HG03520 (cell line): ENCODE measurements around the gene PLXNA1.
A peak's percentile ranks its signal among the peaks of the same experiment; 100 is the strongest.

ENCODE experiments used
- ATAC-seq: cut with Tn5 transposase; IDR thresholded peaks from one replicate; pipeline ENCODE4 v1.9.1; 2021; ENCODE audit warnings: mild to moderate bottlenecking, moderate library complexity; ENCODE audit not compliant: unreplicated experiment

Gene PLXNA1

GRCh38 chr3:126965526-126966080 is 17.3 kb upstream of the PLXNA1 start:
- ATAC-seq, result no peak

- ATAC-seq, result no peak
These were observed 15.5 kb upstream of the PLXNA1 start for GRCh38 chr3:126967386-126967785.

GRCh38 chr3:126968391-126969390 is 14.2 kb upstream of the PLXNA1 start:
- ATAC-seq, result no peak

- ATAC-seq, result no peak
These were observed 13.3 kb upstream of the PLXNA1 start for GRCh38 chr3:126969586-126969985.

GRCh38 chr3:126970101-126970500 is 12.8 kb upstream of the PLXNA1 start:
- ATAC-seq, result no peak

DNA sequence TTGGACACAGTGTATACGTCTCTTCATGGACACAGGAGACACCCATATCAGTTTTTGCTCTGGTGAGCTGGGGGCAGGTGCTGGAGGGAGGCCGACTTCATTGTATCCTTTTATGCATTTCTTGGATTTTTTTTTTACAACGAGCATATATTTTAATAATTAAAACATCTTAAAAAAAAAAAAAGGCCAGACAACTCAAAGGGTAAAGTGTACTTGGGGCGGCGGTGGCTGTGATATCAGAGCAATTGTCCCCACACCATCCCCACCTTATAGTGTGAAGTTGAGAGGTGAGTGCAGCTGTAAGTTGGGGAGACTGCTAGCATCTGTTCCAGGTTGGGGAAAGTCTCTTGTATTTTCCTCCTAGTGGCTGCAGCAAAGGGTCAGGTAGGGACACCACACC is 12.0 kb upstream of the PLXNA1 start:
- no peak for ATAC-seq

- no peak for ATAC-seq
These were observed 11.0 kb upstream of the PLXNA1 start for GRCh38 chr3:126971891-126972351.

DNA sequence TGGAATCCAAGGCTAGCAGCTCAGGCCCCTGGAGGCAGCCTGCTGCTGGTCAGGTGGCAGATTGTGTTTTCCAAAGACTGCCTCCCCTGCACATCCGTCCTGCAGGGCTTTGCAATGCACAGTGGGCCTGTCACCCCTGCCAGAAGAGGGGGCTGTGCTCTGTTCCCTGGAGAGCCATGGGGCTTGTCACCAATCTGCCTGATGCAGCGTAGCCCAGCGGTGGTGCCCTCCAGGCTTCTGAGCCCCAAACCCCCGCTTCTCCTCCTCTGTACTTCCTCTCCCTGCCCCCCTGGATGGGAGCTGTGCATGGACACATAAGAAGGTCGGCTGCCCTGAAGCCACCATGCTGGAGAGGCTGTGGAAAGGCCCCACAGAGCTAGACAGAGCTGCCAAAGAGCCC is 10.0 kb upstream of the PLXNA1 start:
- ATAC-seq, result no peak

- ATAC-seq, result no peak
These were observed 9.1 kb upstream of the PLXNA1 start for GRCh38 chr3:126973814-126974213.

- no peak for ATAC-seq
These were observed 8.2 kb upstream of the PLXNA1 start for GRCh38 chr3:126974756-126975155.

DNA sequence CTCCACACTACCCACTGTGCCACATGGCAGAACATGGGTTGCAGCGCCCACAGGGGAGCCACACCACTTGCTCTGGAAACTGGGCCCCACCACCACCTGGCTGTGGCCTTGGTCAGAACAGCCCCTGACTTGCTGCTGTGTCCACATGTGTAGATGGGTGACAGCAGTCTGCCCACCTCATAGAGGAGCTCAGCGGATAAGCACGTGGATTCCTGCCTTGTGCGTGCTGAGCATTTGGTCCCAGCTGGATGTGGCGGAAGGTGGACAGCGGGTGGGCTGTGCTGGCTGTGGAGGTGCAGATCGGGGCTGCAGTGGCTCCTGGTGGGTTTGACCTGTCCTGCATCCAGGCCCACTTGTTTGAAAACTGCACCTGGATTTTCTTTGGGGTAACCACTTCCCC is 6.0 kb upstream of the PLXNA1 start:
- no peak for ATAC-seq

DNA sequence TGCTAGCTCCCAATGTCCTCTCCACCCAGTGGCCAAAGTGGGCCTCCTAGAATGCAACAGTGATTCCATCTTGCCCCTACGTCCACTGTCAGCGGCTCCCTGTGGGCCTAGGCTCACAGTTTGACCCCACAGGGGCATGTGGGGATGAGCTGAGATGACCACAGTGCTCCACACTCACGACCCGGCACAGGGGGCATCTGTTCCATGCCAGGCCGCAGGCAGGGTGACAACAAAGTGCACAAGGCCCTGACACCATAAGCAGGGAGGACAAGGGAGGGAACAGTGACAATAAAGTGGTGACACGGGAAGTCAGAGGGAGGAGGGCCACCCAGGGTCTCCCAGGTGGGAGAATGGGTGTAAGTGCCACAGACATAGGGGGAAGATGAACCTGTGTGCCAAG is 5.1 kb upstream of the PLXNA1 start:
- ATAC-seq, result no peak

DNA sequence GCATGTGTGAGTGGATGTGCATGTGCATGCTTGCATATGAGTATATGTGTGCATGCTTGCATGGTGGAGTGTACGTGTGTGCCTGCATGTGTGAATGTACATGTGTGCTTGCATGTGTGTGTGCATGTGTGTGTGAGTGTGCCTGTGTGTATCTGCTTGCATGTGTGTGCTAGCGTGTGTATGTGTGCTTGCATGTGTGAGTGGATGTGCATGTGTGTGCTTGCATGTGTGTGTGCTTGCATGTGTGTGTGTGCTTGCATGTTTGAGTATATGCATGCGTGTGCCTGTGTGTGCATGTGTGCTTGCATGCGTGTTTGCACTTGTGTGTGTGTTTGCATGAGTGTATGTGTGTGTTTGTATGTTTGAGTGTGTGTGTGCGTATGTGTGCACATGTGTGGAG is 4.6 kb upstream of the PLXNA1 start:
- ATAC-seq, result no peak

DNA sequence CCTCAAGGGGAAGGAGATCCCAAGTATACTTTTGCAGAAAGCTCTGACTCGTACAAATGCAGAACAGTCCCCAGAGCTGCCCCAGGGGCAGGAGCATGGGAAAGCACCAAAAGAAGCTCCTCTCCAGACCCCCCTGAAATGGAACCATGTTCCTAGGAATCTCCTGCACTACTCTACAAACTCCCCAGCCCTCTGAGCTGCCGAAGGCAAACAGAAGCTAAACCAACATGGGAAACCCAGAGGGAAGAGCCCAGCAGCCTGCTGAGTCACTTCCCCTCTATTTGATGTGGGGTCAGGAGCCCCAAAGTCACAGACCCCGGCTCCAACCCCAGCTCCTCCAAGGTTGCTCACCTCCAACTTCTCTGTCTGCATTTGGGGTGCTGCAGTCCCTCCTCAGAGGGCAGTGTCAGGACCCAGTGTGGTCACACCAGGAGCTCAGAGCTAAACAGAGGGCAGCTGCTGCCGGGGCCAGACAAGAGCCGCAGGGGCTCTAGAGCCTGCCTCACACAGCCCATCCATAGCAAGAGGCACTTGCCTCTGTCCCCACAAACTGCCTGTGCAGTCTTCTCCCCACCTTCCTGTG is 3.8 kb upstream of the PLXNA1 start:
- ATAC-seq, result no peak

GRCh38 chr3:126980266-126980811 is 2.6 kb upstream of the PLXNA1 start:
- ATAC-seq, result no peak

DNA sequence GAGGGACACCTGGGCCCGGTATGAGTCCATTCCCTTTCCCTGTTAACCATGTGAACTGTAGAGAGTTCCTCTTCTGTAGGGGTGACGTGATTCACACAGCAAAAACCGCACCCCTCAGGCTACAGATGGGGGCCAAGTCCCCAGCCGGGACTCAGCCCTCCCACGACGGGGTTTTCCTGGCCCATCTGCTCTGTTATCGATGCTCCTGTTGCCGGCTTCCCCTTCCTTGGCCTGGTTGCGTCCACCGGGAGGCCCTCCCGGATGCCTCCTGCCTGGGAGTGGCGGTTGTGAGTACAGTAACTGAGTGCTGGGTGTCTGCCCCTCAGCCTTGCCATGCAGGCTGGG is 817 bp upstream of the PLXNA1 start:
- ATAC-seq, result peak; percentile 23

DNA sequence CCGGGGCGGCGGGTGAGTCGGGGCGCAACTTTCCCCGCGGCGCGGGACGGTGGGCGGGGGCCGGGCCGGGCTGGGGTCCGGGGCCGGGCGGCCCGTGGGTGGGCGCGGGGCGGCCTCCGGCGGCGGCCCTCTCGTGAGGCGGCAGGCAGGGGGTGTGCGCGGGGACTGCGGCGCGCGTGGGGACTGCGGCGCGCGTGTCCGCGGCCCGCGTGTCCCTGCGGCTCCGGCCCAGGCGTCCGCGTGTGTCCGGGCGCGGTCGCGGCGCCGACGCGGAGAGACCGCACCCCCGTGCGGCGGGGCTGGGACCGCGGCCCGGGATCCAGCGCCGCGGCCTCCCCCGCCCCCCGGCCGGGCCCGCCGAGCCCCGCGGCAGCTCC is 349 bp downstream of the PLXNA1 start:
- peak; percentile 4 for ATAC-seq

DNA sequence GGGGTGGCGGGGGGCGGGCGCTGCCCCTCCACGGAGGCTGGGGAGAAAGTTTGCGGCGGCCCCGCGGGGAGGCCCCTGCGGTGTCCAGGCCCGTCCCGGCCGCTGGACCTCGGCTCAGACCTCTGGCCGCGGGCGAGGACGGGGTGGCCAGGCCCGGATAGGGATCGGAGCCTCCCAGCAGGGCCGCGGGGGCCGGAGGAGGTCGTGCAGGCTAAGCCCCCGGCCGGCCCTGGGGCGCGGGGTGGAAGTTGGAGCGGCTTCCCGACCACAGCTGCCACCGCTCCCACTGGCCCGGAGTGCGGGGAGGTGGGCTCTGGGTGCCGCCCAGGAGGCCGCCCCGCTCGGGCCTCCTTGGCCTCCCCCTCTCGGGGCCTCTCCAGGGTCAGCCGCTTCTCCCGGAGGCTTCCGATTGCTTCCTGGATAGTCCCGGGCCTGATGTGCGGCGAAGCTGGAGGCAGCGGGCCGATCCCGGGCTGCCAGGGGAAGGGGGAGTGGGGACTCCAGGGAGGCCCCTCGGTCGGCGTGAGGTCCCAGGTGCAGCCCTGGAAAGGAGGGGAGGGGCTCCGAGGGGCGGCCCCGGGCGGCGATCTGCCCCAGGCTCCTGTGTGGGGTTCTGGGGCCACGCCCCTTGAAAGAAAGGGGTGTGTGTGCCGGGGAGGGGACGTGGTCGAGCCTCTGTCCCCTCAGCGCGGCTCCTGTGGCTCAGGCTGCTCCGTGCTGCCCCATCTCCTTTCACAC is 907 bp downstream of the PLXNA1 start:
- no peak for ATAC-seq

DNA sequence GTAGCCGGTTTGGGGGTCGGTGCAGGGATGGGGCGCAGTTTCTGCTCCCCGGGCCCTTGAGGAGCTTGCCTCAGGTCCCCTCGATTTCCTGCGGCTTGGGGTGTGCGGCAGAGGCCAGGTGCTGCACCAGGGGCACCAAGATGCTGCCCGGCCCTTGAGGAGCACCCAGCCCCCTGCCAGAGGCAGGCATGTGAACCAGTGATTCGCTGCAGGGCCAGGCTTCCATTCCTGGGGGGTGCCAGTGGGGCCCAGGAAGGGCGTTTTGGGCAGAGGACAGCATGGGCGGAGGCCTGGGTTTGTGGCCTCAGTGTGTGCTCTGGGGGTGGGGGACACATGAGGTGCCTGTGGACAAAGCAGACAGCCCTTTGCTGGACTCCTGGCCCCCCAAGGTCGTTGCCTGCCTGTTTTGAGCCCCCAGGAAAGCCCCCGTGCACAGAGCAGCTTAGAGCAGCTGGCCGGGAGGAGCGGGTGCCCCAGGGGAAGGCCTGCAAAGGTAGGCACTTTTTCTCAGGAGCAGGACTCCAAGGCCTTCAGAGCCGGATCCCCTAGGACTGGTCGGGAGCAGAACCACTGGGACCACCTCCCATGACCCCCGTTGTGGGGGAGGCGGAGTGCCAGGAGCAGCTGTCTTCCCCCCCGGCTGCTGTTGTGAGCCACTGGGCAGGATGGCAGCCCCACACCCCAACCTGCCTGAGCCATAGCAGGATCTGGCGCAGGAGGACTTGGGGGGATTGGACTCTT is 1.6 kb downstream of the PLXNA1 start:
- ATAC-seq, result no peak
